HK-2 (cell line): ENCODE results near the gene CRIM1.

ENCODE experiments used
- DNase-seq: peaks from one replicate; pipeline ENCODE4 v3.0.0-alpha.2; 2018; ENCODE audit not compliant: unreplicated experiment

CRIM1 gene

DNA sequence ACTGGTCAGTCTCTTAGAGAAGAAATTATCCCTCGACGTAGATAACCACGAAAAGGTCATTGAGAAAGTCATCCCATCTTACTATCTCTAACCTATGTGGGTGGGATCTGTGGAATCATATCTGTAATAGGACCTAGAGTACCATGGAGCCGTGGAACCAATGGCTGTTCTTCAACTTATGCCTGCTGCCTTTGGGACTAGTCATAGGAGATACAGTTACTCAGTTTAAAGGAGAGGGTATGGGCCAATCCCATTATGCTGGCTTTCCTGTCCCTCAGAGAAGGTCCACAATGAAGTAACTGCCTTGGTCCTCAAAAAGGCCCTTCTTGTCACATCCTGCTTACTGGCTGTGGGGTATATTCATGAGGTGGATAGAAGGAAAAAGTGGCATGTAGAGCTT, 164.9 kb downstream of the CRIM1 start:
- DNase-seq: no peak

DNA sequence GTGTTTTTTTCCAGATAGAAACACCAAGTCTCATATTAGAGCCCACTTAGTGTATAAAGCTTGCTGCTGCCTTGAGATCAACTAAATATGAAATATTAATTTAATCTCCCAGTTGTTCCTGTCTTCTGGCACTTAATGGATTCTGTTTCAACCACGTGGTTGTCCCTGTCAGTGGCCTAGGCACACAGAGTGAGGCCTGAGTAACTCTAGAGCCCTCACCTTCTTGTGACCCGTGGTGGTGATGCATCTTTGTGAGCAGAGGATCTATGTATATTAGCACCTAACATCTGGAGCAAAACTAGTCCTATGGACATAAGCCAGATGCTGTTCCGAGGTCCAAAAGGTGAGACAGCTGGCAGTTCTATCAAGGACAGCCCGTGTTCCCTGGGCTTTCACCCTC, 167.6 kb downstream of the CRIM1 start:
- no peak for DNase-seq

DNA sequence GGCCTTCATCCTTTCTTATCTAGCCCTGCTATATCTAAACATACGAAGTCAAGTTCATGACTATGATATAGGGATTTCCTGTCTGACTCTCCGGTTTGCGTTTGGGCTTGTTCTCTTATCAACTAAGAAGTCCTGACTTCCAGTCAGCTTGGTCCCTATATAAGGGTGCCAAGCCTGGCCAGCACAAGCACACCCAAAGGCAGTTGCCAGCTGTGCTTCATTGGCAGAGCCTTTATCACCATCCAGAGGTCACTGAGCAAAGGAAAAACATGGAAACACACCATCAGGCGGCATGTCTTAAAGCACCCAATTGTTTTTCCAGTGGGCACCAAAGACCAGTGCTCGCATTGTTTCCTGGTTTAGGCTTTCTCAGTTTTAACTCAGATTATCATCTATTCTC, 169.7 kb downstream of the CRIM1 start:
- no peak for DNase-seq

DNA sequence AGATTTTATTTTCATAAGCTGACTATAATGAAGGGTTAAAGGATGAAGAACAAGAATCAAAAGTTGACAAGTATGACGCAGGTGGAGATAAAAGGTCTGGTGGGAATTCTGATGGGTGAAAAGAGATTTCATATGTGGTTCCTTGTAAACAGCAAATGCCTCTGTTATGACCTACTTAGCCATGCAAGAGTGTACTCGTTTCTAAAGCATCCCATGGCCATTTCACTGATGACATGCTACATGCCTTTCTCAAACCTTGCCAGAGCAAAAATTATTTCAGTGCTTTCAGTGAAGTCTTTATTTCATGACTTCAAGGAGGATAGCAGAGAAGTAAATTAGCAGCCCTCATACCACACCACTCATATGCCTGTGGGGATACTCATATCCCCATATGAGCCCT, 170.6 kb downstream of the CRIM1 start:
- DNase-seq: no peak

DNA sequence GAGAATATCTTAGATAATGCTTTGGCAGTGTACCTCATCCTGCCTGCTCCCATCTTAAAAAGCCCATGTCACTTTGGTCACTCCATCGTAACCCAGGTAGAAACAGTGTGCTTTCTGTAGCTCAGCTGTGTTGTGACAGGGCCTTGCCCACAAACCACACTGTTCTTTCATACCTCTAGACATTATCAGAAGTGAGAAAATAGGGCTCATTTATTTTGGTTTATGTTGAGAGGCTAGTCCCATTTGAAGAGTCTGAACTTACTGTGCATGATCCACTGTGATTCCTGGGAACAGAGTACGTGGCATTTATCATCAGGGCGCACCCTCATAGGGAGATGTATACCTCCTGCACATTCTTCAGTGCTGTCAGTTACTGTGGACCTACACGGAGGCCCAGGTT, 172.7 kb downstream of the CRIM1 start:
- no peak for DNase-seq

DNA sequence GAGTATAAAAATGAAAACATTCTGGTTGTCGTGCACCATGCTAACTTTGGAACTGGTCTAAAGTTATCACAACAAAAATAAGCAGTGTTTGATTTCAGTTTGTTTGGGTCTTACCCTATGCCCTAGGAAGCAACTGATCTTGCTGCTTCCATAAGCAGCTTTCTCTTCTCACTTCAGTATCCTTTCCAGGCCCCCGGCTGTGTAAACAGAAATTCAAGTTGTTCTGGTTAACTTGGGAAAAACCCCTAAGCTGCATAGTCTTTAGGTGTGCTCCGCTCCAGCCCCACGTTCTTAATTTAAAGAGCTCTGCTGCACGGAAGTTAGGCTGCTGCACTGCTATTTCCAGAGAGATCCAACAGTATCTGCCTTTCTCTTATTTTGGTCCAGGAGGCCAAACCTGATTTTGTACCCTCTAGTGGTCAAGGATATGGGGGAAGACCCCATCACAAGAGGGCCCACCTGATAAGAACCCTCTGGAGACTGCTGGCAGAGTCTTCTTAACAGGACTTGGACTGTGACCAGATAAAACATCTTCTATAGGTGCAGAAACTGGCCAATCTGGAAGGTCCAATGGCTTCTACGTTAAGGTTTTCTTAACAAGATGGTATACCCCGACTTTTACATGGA, 173.3 kb downstream of the CRIM1 start:
- no peak for DNase-seq

DNA sequence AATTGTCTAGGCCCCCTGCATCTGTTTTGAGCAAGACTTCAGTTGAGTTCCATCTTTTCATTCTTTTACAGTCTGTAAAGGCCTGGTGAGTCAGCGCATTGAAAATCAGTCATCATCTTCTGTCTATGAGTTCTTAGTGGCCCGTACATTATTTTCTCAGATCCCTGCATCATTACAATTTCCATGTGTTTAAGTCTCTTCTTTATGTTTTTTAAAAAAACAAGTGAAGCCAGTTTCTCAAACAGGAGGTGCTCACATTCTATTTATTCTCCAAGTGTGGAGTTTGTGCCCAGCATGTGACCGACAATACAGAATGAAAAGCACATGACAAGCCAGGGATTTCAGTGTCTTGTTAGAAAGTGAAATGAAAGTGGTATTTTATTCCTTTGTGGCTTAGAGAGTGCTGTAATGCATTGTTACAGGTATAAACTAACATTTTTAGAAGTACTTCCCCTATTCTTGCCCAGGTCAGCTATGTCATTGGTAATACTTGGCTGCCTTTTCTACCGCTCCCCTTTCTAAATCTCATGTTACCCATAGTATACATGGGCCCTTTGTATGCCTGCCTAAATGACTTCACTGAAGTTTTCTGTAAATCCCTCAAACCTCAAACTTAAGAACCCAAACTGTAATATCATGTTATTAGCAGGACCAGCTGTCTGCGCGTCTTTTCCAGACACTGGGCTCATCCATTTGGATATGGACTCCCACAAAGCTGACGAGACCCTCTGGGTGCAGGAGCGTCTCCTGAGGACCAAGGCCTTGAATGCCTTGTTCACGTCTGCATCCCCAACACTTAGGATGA, 174.8 kb downstream of the CRIM1 start:
- DNase-seq: no peak

DNA sequence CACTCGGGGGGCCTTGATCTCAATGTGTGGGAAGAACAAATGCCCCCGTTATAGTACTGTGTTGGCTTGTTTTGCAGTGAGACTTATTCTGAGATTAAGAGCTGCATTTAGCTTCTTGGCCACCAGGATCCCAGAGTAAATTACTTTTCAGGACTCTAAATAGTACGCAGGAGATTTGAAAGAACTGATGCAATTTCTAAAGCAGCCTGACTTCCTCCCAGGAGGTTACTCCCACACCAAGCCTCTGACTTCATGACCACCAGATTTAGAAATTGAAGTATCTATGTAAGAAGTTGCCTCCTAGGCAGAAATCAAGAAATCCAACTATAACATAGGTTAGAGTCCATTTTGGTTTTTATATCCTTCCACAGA, 175.4 kb downstream of the CRIM1 start:
- no peak for DNase-seq

DNA sequence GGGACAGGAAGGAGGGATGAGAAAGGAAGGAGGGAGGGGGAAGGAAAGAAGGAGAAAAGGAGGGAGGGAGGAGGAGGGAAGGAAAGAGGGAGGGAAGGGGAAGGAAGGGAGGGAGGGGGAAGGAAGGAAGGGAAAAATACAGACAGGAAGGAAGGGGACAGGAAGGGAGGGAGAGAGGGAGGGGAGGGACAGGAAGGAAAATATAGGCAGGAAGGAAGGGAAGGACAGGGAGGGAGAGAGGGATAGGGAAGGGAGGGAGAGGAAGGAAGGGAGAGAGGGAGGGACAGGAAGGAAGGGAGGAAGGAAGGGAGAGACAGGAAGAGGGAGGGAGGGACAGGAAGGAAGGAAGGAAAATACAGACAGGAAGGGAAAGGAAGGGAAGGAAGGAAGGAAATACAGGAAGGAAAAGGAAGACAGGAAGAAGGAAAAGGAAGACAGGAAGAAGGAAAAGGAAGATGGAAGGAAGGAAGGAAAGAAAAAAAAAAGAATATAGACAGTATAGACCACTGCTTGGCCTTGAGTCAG, 178.8 kb downstream of the CRIM1 start:
- no peak for DNase-seq

DNA sequence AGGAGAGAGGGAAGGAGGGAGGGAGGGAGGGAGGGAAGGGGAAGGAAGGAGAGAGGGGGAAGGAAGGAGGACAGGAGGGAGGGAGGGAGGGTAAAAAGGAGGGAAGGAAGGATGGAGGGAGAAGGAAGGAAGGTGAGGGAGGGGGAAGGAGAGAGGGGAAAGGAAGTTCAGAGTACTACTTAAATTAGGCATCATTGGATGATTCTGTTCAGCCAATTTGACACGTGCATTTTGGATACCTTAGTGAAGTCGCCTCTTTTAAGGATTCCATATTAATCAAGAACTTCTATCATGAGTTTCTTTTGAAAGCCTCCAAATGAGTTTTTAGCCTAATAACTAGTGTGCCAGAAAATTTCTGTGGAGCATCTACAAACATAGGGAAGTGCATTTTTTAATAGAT, 179.5 kb downstream of the CRIM1 start:
- no peak for DNase-seq

DNA sequence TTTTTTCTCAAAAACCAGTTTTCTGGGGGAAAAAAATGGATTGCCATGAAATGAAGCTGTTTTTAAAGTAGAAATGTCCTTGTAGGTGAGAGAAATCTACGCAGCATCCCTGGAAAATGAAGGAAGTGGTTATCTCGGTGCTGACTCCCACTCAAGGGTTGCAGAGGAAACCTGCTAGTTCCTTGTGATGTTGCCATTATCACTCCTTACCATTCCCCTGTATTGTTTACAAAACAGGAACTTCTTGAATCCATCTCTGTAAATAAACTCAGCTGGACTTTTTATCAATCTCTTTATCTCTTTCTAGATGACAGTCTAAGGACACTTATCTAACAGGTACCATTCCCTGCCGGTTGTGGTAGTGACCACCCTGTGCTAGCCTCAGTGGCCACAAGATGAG, 181.2 kb downstream of the CRIM1 start:
- DNase-seq: no peak

DNA sequence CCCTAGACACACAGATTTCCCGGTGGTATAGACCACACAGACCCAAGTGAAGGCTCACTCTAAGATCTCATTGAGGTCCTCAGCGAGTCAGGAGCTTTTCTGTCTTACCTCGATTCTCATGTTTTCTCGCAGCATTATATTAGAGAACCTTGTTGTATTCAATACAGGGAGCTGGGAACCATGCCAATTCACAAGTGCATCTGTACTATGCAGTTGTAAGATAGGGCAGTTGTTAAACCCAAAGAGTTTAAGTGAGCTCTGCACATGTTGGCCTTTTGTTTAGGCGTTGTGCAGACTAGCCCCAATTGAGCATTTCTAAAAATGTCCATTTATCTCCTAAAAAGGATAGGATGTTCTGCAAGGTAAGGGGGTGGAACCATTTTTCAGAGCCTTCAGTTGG, 182.8 kb downstream of the CRIM1 start:
- DNase-seq: no peak

DNA sequence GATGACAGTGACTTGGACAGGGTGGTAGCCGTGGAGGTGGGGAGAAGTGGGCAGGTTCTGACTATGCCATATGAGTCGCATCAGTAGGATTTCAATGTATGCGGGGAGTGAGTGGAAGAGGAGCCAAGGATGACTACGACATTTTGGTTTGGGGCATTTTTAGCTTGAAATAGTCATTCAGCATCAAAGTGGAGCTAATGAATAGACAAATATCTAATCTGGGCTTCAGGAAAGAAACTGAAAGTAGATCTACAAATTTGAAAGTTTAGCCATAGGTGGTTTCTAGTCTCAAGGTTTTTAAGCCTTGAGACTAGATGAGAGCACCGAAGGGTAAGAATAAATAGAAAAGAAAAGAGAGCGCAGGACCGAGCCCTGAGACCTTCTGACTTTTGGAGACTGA, 184.1 kb downstream of the CRIM1 start:
- DNase-seq: peak; percentile 40

DNA sequence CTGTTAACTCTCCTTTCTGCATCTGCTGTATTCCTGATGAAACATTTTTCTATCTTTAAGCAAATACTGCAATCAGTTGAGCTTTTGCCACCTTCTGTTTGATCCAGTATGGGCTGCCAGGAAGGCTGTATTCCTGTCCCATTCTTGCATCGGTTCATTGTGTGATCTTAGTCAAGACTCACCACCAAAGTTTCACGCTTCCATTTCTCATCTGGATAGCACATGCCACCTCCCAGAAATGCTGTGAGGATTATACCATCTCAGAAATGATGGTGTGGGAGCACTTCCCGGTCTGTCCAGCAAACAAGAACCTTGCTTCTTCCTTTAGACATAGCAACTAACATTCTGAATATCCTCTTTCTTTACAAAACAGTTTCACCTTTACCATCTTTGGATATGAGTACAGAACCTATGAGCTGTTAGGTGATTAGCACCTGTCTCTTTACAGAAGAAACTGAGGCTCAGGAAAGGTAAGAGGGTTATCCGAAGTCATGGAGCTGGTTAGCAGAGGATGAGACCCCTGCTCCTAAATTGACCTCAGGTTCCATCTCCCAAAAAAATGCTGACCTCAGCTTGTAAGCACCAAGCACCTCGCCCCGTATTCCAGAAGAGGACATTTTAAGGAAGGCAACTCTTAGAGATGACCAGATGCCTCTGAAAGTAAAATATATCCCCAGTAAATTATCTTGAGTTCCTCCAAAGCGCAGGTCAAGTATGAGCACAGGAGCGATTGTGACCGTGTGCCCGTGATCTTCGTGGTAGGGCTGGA, 185.6 kb downstream of the CRIM1 start:
- no peak for DNase-seq

DNA sequence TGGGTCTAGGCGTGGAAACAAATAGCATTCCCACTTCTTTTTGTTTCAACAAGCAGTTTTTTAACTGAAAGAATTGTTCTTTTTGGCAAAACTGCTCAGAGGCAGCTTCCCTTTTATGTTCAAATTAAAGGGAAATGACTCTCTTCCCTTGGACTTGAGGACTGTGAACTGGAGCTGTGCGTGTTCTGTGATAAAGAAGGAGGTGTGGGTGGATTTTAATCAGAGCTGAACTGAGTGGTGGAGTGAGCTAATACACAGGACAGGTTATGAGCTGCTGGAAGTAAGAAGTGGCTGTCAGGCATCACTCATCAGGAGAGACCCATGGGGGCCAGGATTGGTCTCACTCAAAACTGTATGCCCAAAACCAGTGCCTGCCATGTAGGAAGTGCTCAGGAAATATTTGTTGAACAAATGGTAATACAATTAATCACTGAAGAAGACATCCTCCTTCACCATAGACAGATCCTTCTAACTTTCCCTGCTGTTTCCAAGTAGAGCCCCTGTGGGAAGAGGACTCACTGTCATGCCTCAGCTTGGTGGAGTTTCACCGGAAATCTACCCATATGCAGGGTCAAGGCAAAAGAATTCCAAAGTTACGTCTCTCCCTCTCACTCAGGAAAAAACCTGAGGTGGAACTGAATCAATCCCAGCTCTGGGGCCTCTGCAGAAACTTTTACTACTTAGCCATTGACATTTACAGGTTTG, 186.5 kb downstream of the CRIM1 start:
- DNase-seq: no peak

DNA sequence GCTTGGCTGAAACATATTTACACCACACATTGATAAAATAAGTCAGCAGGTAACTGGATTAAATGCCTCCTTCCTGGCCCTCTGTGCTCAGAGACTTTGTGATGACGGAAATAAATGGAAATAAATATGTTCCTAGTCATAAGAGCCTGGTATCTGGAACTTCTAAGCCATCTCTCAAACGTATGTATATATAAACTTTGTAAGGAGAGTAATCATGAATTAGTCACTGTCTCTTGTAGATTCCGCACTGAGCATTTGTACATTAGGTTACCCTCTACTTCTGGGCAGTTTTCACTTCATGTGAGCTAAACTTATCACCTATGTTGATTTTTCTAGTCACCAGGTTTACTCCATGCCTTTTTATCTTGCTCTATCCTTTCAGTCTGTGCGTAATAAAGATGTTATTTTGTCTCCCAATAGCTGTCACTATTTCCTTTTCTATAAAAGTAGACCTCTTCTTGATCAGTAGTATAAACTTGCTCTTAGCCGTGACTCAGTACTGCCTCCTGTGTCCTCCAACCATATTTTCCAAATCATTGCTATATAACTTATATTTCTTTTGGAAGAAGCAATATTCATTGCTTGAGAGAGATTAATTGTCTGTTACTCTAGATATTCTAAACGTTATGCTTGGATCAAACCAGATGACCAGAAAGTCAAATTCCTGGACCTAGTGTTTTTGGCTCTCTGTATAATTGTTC, 189.2 kb downstream of the CRIM1 start:
- DNase-seq: no peak

DNA sequence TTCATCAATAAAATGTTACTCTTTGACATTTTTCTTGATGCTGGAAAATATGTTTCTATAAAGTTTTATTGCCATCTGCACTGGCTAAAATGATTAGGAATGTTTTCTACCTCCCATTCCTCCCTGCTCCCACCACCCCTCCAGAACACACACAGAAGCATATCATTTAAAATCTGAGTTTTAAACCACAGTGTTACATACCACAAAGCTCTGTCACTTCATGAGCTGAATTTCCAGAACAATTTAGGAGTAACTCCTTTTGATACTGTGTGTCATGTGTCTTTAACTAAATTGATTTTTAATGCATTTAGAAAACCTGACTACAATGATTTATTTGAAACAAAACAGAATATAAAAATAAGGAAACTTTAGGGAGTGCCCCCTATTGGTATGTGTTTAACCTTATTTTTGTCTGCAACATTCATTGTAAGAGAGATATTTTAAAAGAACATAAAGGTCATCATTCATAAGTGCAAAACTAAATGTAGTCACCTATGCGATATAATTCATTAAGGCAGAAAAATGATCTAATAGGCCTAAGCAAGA, 190.4 kb downstream of the CRIM1 start:
- DNase-seq: no peak

DNA sequence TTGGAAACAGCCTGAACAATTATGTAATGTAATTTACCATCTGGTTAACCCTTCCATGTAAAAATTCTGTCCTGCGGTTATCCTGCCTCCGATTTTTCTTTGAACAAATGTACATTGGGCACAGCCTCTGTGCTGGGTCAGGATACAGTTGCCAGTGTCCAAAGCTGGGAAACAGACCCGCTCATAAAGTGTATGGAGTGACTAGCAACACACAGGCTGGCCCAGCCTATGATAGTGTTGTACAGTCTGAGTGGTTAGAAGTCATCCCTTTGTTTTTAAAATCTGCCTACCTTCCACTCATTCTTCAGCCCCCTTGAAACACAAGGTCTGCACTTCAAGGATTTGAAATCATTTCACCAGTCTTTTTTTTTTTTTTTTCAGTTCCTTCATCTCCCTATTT, 192.3 kb downstream of the CRIM1 start:
- DNase-seq: no peak

DNA sequence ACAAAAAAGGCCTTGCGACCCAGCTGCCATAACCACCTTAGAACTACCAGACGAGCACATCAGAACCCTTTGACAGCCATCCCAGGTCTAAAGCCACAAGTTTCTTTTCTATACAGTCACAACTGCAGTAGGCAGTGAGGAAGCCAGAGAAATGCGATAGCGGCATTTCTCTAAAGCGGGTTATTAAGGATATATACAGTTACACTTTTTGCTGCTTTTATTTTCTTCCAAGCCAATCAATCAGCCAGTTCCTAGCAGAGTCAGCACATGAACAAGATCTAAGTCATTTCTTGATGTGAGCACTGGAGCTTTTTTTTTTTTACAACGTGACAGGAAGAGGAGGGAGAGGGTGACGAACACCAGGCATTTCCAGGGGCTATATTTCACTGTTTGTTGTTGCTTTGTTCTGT, 193.6 kb downstream of the CRIM1 start:
- no peak for DNase-seq

DNA sequence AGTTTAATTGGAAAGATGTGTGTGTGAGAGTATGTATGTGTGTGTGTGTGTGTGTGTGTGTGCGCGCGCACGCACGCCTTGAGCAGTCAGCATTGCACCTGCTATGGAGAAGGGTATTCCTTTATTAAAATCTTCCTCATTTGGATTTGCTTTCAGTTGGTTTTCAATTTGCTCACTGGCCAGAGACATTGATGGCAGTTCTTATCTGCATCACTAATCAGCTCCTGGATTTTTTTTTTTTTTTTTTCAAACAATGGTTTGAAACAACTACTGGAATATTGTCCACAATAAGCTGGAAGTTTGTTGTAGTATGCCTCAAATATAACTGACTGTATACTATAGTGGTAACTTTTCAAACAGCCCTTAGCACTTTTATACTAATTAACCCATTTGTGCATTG, 194.4 kb downstream of the CRIM1 start:
- no peak for DNase-seq

DNA sequence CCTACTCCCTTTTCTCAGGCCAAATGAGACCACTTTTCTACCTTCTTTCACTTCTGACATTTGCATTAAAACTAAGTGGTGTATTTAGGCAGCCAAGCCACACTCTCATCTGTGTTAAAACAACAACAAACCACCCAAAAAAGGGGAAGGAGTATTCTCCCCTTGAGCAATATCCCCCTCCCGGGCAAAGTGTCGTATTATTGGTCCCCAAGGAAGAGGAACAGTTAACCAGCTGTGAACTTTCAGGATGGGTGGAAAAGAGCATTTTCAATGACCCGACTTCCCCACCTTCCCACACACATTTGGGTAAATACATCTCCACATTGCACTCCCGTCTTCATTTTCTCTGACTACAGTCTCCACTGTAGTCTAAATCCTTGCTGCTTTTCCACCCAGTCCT, 198.1 kb downstream of the CRIM1 start:
- no peak for DNase-seq
